HG03108 (cell line): ENCODE data around the gene MYH8.

ENCODE experiments used
- ATAC-seq: cut with Tn5 transposase; IDR thresholded peaks from one replicate; pipeline ENCODE4 v1.9.1; 2021; ENCODE audit warnings: moderate library complexity; ENCODE audit not compliant: unreplicated experiment

The MYH8 gene

GRCh38 chr17:10384175-10384574 lies 37.6 kb downstream of the MYH8 start:
- ATAC-seq, result no peak

- no peak for ATAC-seq
Observed at GRCh38 chr17:10380631-10381408, 40.9 kb downstream of the MYH8 start.

GRCh38 chr17:10372906-10373305 lies 48.8 kb downstream of the MYH8 start, which contains the start of gene MYH13:
Gene MYH13, minus strand, starts transcription at chr17:10373006. Its CDS starts 8,476 bp downstream, at chr17:10364530.
- no peak for ATAC-seq

GRCh38 chr17:10370016-10370608 lies 51.6 kb downstream of the MYH8 start:
- no peak for ATAC-seq

GRCh38 chr17:10369239-10369638 lies 52.5 kb downstream of the MYH8 start:
- ATAC-seq, result no peak

- ATAC-seq, result no peak
Observed at GRCh38 chr17:10368561-10368960, 53.2 kb downstream of the MYH8 start.

GRCh38 chr17:10360578-10360977 lies 61.2 kb downstream of the MYH8 start:
- no peak for ATAC-seq

- ATAC-seq, result no peak
Observed at GRCh38 chr17:10357768-10358167, 64.0 kb downstream of the MYH8 start.

GRCh38 chr17:10354651-10355050 lies 67.1 kb downstream of the MYH8 start:
- ATAC-seq, result no peak

GRCh38 chr17:10352893-10353292 lies 68.9 kb downstream of the MYH8 start:
- ATAC-seq, result no peak

GRCh38 chr17:10349403-10349802 lies 72.3 kb downstream of the MYH8 start:
- no peak for ATAC-seq

GRCh38 chr17:10344816-10345215 lies 76.9 kb downstream of the MYH8 start:
- no peak for ATAC-seq
